Uterus (tissue), 2 donors: ENCODE measurements around the gene ERGIC1.

Source experiments
- CTCF ChIP-seq, 4 experiments: fragments of 200-600 bp in 2 of 4; fragments of 450-650 bp in 2 of 4; sonication (generic) in 2 of 4; IDR thresholded peaks; one replicate each; pipeline ENCODE4 v1.5.1; 2016 to 2019; ENCODE audit warnings: antibody characterized with exemption in 4 of 4, mild to moderate bottlenecking in 2 of 4, moderate library complexity in 1 of 4
- POLR2A ChIP-seq, 2 donors: fragments of 450-650 bp; IDR thresholded peaks; one replicate each; pipeline ENCODE4 v1.6.1; 2016; ENCODE audit warnings: antibody characterized with exemption in 2 of 2, mild to moderate bottlenecking in 1 of 2, moderate library complexity in 1 of 2

- TF ChIP-seq CTCF (IDR thresholded peaks at IDR 0.05), result no peak
- no peak for TF ChIP-seq POLR2A (IDR thresholded peaks at IDR 0.05)
Measured at GRCh38 chr5:172921906-172922305, 87.9 kb downstream of the ERGIC1 start.
